Calu3 (cell line): Measurements from ENCODE around the gene ACVR1B. TPM values are rescaled to one million over a fixed set of nuclear protein-coding genes. Genes with fewer than 3 reads are reported as not detected.

ENCODE experiments used
- BruUV-seq: library from RNA; stranded (reverse); fragments of 400-500 nt; replicated peaks from 2 replicates; lab custom pipeline; 2021; lab: Mats Ljungman, UMichigan
- CTCF ChIA-PET: fragments of 300-600 bp; sonication (Branson Sonifier 250); formaldehyde crosslinking; loops from one replicate; lab custom pipeline; 2022; ENCODE audit warnings: antibody characterized with exemption; lab: Charles Lee
- DNase-seq: peaks from one replicate; pipeline ENCODE4 v3.0.0; 2022
- H3K27ac Mint-ChIP-seq: one replicate; pipeline ENCODE4 v1.8.0; 2022; ENCODE audit warnings: mixed read lengths; ENCODE audit not compliant: unreplicated experiment
- H3K27me3 Mint-ChIP-seq: one replicate; pipeline ENCODE4 v1.8.0; 2022; ENCODE audit warnings: mixed read lengths; ENCODE audit not compliant: unreplicated experiment
- H3K36me3 Mint-ChIP-seq: one replicate; pipeline ENCODE4 v1.8.0; 2022; ENCODE audit warnings: mild to moderate bottlenecking, moderate library complexity, mixed read lengths; ENCODE audit not compliant: insufficient read depth, unreplicated experiment
- H3K4me1 Mint-ChIP-seq: one replicate; pipeline ENCODE4 v1.8.0; 2022; ENCODE audit warnings: mild to moderate bottlenecking, low read depth, mixed read lengths; ENCODE audit not compliant: unreplicated experiment
- H3K4me3 Mint-ChIP-seq: one replicate; pipeline ENCODE4 v1.8.0; 2022; ENCODE audit warnings: mild to moderate bottlenecking, low read depth, moderate library complexity, mixed read lengths; ENCODE audit not compliant: unreplicated experiment
- H3K9me3 Mint-ChIP-seq: one replicate; pipeline ENCODE4 v1.8.0; 2022; ENCODE audit warnings: low read depth, mixed read lengths; ENCODE audit not compliant: unreplicated experiment
- intact Hi-C: fragments of 100-400 bp; cut with micrococcal nuclease; formaldehyde crosslinking; loops from one replicate; pipeline ENCODE4 v1.10.0; 2022; ENCODE audit not compliant: unreplicated experiment
- total RNA-seq: library from RNA; stranded (reverse); gene quantifications from 2 replicates; pipeline ENCODE4 v1.2.3, GENCODE V29; 2022
- TF ChIP-seq, protein P1 (sequence below): fragments of 200-600 bp; IDR thresholded peaks from one replicate; pipeline ENCODE4 v1.8.0; 2022; ENCODE audit warnings: antibody characterized with exemption; ENCODE audit not compliant: unreplicated experiment

The ACVR1B gene
- total RNA-seq, 1 experiment from 2014 or later, result 16.3 TPM

DNA sequence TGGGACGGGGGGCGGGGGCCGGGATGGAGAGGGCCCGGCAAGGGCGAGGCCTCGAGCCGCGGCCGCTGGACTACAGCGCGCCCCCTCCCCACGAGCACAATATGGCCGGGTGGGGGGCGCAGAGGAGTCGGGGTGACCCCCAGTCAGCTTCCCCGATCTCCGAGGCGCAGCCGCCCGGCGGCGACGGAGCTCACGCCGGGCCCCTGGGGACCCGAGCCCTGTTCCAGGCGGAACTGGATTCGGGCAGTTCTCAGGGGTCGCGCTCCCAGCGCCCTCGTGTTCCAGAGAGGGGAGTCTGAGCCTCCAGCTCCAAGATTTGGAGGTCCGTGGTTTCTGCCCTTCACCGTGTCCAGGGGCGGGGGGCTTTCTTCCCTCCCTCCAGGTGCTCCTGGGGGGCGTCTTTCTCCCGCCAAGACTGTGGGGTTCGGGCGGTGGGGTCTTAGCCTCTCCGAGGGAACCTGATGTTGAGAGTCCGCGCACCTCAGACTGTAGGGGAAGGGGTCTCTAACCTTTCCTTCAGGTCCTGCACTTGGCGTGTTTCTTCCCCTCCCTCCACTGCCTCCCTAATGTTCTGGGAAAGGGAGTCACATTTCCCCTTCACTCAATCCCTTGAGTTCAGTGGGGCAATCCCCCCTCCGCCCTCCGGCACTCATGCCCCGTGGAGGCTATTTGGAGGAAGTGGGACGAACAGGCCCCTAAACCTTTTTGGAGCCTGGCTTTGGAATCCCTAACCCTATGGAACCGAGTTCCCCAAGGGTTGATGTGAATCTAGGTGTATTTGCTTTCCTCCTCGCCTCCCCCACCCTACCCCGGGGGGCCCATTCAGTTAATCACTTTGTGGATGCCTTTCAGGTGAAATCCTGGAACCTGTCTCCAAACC lies 584 bp downstream of the ACVR1B start:
- no TSS peak for BruUV-seq
- DNase-seq, result no peak
- CTCF ChIA-PET, result no interaction called here
- Mint-ChIP-seq H3K27me3 (peaks cover 31% of the 10 kb centered on the region), H3K27ac (peak overlapping the region; percentile 25), H3K9me3 (no peaks in the 10 kb centered on the region), H3K4me1 (peaks cover 35% of the 10 kb centered on the region), H3K36me3 (peaks cover 20% of the 10 kb centered on the region), H3K4me3 (peak overlapping the region; percentile 91)
- TF ChIP-seq, protein P1, sequence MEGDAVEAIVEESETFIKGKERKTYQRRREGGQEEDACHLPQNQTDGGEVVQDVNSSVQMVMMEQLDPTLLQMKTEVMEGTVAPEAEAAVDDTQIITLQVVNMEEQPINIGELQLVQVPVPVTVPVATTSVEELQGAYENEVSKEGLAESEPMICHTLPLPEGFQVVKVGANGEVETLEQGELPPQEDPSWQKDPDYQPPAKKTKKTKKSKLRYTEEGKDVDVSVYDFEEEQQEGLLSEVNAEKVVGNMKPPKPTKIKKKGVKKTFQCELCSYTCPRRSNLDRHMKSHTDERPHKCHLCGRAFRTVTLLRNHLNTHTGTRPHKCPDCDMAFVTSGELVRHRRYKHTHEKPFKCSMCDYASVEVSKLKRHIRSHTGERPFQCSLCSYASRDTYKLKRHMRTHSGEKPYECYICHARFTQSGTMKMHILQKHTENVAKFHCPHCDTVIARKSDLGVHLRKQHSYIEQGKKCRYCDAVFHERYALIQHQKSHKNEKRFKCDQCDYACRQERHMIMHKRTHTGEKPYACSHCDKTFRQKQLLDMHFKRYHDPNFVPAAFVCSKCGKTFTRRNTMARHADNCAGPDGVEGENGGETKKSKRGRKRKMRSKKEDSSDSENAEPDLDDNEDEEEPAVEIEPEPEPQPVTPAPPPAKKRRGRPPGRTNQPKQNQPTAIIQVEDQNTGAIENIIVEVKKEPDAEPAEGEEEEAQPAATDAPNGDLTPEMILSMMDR, result no peak
- intact Hi-C loops, result loop anchor here (1.0 kb wide), 1 partner anchor 27 kb away; no protein-coding TSS in a partner anchor

DNA sequence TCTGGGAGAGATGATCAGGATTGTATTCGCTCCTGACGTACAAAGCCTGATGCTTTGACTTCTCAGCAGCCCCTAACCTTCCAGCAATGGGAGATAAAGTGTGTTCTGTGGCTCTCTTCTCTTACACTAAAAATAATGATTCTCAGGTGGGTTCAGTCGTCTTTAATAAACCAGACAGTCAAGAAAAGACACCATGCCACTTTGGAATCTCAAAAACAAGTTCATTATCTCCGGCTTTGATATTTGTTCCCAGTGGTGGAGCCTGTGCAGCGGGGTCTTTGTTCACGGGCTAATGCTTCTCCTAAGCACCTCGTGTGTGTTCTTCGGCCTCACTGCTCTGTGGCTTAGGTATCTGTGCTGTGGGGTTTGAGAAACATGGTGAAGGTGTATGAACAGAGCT lies 1.6 kb downstream of the ACVR1B start:
- Mint-ChIP-seq H3K36me3 (peaks cover 20% of the 10 kb centered on the region), H3K9me3 (no peaks in the 10 kb centered on the region), H3K27ac (peak overlapping the region; percentile 25), H3K27me3 (peaks cover 21% of the 10 kb centered on the region), H3K4me3 (peak overlapping the region; percentile 91), H3K4me1 (peaks cover 35% of the 10 kb centered on the region)
- TSS peak; percentile 36 for BruUV-seq
- CTCF ChIA-PET, result no interaction called here
- intact Hi-C loops, result no loop called here
- no peak for DNase-seq
- TF ChIP-seq, protein P1, result no peak

- Mint-ChIP-seq H3K4me1 (peaks cover 37% of the 10 kb centered on the region), H3K4me3 (no peak overlapping the region), H3K27ac (no peak overlapping the region), H3K9me3 (no peaks in the 10 kb centered on the region), H3K27me3 (peaks cover 15% of the 10 kb centered on the region), H3K36me3 (peaks cover 20% of the 10 kb centered on the region)
- CTCF ChIA-PET, result no interaction called here
- no TSS peak for BruUV-seq
- intact Hi-C loops, result no loop called here
- DNase-seq, result no peak
- TF ChIP-seq, protein P1, result no peak
These were observed 2.4 kb downstream of the ACVR1B start for GRCh38 chr12:51953864-51954263.

- Mint-ChIP-seq H3K4me1 (peaks cover 46% of the 10 kb centered on the region), H3K27me3 (peaks cover 7% of the 10 kb centered on the region), H3K9me3 (no peaks in the 10 kb centered on the region), H3K4me3 (no peak overlapping the region), H3K36me3 (peaks cover 25% of the 10 kb centered on the region), H3K27ac (no peak overlapping the region)
- no peak for DNase-seq
- intact Hi-C loops, result no loop called here
- no TSS peak for BruUV-seq
- CTCF ChIA-PET, result no interaction called here
- TF ChIP-seq, protein P1, result no peak
These were observed 3.3 kb downstream of the ACVR1B start for GRCh38 chr12:51954561-51955361.
